ENCODE measurements around the gene CCND1.

CCND1 gene

DNA sequence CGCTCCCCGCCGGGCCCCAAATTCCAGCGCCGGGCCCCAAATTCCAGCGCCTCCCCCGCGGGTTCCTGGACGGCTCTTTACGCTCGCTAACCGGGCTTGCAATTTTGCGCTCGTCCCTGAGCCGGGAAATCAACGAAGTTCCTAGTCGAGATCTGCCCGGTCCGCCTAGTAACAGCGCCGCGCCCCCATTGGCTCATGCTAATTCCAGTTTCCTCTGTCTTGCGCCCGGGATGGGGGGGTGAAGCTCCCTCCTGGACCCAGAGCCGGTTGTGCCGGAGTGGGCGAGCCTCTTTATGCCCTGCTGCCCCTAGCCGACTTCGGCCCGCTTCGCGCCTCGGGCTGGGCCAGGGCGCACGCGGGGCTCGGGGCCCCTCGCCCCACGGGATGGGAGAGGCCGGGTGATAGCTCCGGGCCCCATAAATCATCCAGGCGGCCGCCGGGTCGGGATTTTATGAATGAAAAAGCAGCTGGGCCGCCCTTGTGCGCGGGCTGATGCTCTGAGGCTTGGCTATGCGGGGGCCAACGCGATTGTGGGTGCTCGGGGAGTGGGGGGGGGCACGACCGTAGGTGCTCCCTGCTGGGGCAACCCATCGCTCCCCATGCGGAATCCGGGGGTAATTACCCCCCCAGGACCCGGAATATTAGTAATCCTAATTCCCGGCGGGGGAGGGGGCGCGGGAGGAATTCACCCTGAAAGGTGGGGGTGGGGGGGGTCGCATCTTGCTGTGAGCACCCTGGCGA is 1.8 kb upstream of the CCND1 start:
- H3K27me3 Mint-ChIP-seq: peaks cover 76% of the 10 kb centered on the region
- H3K27ac Mint-ChIP-seq (ENCODE audit: low read depth): no peak overlapping the region
- DNase-seq (ENCODE audit: low spot score in 2 of 2) (no peak), ATAC-seq (replicated peaks; ENCODE audit: extremely low read depth, poor library complexity, severe bottlenecking) (no peak)
- no peak overlapping the region for H3K4me3 Mint-ChIP-seq
- H3K9me3 Mint-ChIP-seq: no peaks in the 10 kb centered on the region
- peaks cover 20% of the 10 kb centered on the region for H3K4me1 Mint-ChIP-seq
- peaks cover 6% of the 10 kb centered on the region for H3K36me3 Mint-ChIP-seq (ENCODE audit: insufficient read depth)

DNA sequence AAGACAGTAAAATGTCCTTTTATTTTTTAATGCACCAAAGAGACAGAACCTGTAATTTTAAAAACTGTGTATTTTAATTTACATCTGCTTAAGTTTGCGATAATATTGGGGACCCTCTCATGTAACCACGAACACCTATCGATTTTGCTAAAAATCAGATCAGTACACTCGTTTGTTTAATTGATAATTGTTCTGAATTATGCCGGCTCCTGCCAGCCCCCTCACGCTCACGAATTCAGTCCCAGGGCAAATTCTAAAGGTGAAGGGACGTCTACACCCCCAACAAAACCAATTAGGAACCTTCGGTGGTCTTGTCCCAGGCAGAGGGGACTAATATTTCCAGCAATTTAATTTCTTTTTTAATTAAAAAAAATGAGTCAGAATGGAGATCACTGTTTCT is 1.1 kb upstream of the CCND1 start:
- Mint-ChIP-seq H3K27ac (ENCODE audit: low read depth) (no peak overlapping the region), H3K27me3 (peaks cover 69% of the 10 kb centered on the region), H3K4me3 (peak overlapping the region; percentile 86), H3K9me3 (no peaks in the 10 kb centered on the region), H3K4me1 (peaks cover 20% of the 10 kb centered on the region), H3K36me3 (ENCODE audit: insufficient read depth) (peaks cover 7% of the 10 kb centered on the region)
- ATAC-seq (replicated peaks; ENCODE audit: extremely low read depth, poor library complexity, severe bottlenecking) (no peak), DNase-seq (ENCODE audit: low spot score in 2 of 2) (no peak)

DNA sequence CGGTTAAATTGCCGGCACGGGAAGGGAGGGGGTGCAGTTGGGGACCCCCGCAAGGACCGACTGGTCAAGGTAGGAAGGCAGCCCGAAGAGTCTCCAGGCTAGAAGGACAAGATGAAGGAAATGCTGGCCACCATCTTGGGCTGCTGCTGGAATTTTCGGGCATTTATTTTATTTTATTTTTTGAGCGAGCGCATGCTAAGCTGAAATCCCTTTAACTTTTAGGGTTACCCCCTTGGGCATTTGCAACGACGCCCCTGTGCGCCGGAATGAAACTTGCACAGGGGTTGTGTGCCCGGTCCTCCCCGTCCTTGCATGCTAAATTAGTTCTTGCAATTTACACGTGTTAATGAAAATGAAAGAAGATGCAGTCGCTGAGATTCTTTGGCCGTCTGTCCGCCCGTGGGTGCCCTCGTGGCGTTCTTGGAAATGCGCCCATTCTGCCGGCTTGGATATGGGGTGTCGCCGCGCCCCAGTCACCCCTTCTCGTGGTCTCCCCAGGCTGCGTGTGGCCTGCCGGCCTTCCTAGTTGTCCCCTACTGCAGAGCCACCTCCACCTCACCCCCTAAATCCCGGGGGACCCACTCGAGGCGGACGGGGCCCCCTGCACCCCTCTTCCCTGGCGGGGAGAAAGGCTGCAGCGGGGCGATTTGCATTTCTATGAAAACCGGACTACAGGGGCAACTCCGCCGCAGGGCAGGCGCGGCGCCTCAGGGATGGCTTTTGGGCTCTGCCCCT is 529 bp upstream of the CCND1 start:
- H3K4me1 Mint-ChIP-seq: peaks cover 20% of the 10 kb centered on the region
- H3K27ac Mint-ChIP-seq (ENCODE audit: low read depth): peak overlapping the region; percentile 90
- DNase-seq (ENCODE audit: low spot score in 2 of 2) (no peak), ATAC-seq (replicated peaks; ENCODE audit: extremely low read depth, poor library complexity, severe bottlenecking) (no peak)
- H3K36me3 Mint-ChIP-seq (ENCODE audit: insufficient read depth): peaks cover 7% of the 10 kb centered on the region
- H3K27me3 Mint-ChIP-seq: peaks cover 63% of the 10 kb centered on the region
- H3K4me3 Mint-ChIP-seq: peak overlapping the region; percentile 86
- no peaks in the 10 kb centered on the region for H3K9me3 Mint-ChIP-seq

DNA sequence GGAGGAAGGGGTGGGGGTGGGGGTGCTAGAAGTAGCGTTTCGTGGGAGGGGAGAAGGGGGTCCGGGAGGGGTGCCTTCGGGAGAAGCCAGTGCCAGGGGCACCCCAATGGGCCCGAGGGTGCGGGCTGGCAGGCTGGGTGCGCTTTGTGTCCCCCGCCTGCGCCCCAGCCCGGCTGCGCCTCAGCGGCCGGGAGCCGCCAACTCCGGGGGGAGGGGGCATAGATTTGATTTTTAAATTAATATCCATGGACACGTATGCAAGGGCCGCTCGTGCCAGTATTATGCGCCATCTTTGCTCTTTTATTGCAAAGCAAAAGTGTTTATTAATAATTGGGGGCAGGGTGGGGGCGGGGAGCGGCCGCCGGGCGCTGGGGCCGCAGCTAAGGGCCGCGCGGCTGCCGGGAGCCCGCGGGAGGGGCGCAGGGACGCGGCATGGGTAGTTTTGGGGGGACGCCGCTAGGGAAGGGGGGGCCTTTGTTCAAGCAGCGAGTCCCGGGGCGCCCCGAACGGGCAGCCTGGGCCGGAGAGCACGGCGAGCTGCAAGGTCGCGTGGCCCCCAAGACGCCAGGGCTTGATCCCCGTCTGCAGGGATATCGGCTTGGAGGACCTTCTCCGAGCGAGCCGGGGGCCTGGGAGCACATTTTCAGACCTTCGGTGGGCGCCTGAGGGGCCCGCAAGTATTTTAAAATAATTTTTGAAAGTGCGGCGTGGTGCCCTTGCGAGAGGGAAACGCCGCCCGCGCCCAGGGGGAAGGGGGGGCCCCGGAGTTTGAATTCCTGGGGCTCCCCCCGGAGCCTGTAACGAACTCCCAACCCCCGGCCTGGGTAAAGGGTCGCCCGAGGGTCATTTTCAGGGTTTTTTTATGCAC is 959 bp downstream of the CCND1 start:
- ATAC-seq (replicated peaks; ENCODE audit: extremely low read depth, poor library complexity, severe bottlenecking): no peak
- H3K4me1 Mint-ChIP-seq: peaks cover 20% of the 10 kb centered on the region
- peak overlapping the region; percentile 86 for H3K4me3 Mint-ChIP-seq
- H3K36me3 Mint-ChIP-seq (ENCODE audit: insufficient read depth): peaks cover 7% of the 10 kb centered on the region
- H3K9me3 Mint-ChIP-seq: no peaks in the 10 kb centered on the region
- H3K27me3 Mint-ChIP-seq: peaks cover 48% of the 10 kb centered on the region
- no peak for DNase-seq (ENCODE audit: low spot score in 2 of 2)
- peak overlapping the region; percentile 90 for H3K27ac Mint-ChIP-seq (ENCODE audit: low read depth)

DNA sequence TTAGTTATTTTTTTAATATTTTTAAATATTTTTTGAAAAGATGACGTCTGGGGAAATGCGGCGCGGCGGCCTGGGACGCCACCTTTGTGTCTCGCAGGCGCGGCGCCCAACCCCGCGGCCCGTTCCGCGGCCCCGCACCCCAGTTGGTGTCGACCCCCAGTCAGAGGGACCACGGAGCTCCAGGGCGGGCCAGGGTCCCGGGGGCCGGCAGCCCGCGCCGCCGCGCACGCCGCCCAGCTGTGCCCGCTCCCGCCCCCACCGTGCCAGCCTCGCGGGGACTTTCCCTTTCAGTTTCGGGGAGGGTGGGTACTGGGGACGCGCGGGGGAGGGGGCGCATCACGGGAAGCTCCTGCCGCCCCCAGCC is 1.6 kb downstream of the CCND1 start:
- Mint-ChIP-seq H3K9me3 (no peaks in the 10 kb centered on the region), H3K4me1 (peaks cover 20% of the 10 kb centered on the region), H3K4me3 (peak overlapping the region; percentile 86), H3K27ac (ENCODE audit: low read depth) (no peak overlapping the region), H3K27me3 (peaks cover 42% of the 10 kb centered on the region), H3K36me3 (ENCODE audit: insufficient read depth) (peaks cover 7% of the 10 kb centered on the region)
- ATAC-seq (replicated peaks; ENCODE audit: extremely low read depth, poor library complexity, severe bottlenecking): peak; percentile 69
- DNase-seq (ENCODE audit: low spot score in 2 of 2): no peak

DNA sequence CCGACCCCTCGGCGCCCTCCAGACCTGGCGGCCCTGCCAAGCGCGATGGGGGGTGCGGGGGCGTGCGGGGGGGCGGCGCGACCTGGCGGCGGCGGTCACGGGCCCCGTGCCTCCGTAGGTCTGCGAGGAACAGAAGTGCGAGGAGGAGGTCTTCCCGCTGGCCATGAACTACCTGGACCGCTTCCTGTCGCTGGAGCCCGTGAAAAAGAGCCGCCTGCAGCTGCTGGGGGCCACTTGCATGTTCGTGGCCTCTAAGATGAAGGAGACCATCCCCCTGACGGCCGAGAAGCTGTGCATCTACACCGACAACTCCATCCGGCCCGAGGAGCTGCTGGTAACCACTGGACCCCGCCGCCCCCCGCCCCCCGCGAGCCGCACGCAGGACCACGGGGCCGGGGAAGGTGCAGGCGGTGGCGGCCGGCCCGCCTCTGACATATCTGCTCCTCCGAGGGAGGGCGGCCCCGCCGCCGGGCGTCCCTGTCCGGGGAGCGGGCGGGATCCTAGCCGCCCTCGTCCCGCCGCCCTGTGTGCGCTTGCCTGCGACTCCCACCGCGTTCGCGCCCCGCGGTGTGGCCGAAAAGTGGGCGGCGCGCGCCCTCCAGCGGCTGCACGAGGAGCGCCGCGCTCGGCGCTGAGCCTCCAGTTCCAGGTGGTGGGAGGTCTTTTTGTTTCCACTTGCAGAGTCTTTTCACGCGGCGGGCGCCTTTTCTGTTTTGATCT is 2.1 kb downstream of the CCND1 start:
- peak overlapping the region; percentile 86 for H3K4me3 Mint-ChIP-seq
- peaks cover 7% of the 10 kb centered on the region for H3K36me3 Mint-ChIP-seq (ENCODE audit: insufficient read depth)
- ATAC-seq (replicated peaks; ENCODE audit: extremely low read depth, poor library complexity, severe bottlenecking): peak; percentile 82
- H3K4me1 Mint-ChIP-seq: peaks cover 20% of the 10 kb centered on the region
- DNase-seq (ENCODE audit: low spot score in 2 of 2): peak; percentile 68 to 69
- H3K9me3 Mint-ChIP-seq: no peaks in the 10 kb centered on the region
- peaks cover 37% of the 10 kb centered on the region for H3K27me3 Mint-ChIP-seq
- H3K27ac Mint-ChIP-seq (ENCODE audit: low read depth): no peak overlapping the region

DNA sequence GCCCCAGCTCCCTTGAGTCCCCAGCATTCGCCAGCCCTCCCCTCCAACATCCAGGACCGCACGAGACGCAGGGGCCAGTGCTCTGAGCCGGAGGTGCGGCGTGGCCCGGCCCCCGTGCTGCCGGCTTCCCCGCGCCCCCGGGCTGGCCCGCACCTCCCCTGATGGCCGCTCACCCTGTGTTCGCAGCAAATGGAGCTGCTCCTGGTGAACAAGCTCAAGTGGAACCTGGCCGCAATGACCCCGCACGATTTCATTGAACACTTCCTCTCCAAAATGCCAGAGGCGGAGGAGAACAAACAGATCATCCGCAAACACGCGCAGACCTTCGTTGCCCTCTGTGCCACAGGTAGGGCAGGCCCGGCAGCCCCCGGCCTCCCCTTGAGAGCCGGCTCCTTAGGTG is 2.7 kb downstream of the CCND1 start:
- peaks cover 31% of the 10 kb centered on the region for H3K27me3 Mint-ChIP-seq
- peaks cover 15% of the 10 kb centered on the region for H3K4me1 Mint-ChIP-seq
- H3K27ac Mint-ChIP-seq (ENCODE audit: low read depth): no peak overlapping the region
- H3K9me3 Mint-ChIP-seq: no peaks in the 10 kb centered on the region
- DNase-seq (ENCODE audit: low spot score in 2 of 2) (no peak), ATAC-seq (replicated peaks; ENCODE audit: extremely low read depth, poor library complexity, severe bottlenecking) (no peak)
- peaks cover 7% of the 10 kb centered on the region for H3K36me3 Mint-ChIP-seq (ENCODE audit: insufficient read depth)
- peak overlapping the region; percentile 86 for H3K4me3 Mint-ChIP-seq

DNA sequence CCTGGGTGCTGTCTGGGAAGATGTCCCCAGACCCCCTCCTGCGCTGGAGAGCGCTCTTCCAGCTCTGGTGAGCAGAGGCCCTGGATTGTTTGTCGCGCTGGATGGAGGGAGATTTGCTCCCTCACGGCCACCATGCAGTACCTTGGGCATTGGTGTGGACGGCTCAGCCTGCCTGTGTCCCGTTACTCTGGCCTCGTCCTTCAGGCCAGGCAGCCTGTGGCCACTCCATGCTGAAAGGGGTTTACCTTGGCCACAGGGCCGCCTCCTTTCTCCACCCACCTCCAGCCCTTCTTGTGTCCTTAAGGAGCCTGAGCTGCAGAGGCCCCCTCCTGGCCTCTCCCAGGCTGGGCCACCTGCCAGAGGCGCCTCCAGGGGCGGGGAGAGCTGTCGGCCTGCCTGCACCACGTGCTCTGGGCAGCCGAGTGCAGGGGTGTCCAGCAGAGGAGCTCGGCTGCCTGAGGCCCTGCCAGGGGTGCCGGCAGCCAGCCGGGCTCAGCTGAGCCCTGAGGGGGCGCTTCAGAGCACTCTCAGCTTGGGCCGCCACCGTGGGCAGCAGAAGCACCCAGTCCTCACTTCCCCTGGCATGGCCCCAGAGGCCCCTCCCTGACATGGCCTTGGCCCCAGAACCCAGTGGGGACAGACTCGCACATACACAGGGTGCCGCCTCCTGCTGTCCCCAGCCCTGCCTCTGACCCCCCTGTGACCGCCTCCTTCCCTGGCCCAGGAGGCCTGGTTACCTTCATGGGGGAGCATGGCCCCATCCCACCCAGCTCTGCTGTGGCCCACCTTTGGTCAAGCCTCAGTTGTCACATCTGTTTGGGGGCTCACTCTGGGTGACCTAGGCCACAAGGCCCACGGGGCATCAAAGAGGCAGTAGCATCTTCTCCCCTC is 3.4 kb downstream of the CCND1 start:
- Mint-ChIP-seq H3K4me1 (peaks cover 15% of the 10 kb centered on the region), H3K4me3 (peak overlapping the region; percentile 86), H3K9me3 (no peaks in the 10 kb centered on the region), H3K27me3 (peaks cover 24% of the 10 kb centered on the region), H3K36me3 (ENCODE audit: insufficient read depth) (peaks cover 7% of the 10 kb centered on the region), H3K27ac (ENCODE audit: low read depth) (no peak overlapping the region)
- no peak for ATAC-seq (replicated peaks; ENCODE audit: extremely low read depth, poor library complexity, severe bottlenecking)
- DNase-seq (ENCODE audit: low spot score in 2 of 2): no peak

DNA sequence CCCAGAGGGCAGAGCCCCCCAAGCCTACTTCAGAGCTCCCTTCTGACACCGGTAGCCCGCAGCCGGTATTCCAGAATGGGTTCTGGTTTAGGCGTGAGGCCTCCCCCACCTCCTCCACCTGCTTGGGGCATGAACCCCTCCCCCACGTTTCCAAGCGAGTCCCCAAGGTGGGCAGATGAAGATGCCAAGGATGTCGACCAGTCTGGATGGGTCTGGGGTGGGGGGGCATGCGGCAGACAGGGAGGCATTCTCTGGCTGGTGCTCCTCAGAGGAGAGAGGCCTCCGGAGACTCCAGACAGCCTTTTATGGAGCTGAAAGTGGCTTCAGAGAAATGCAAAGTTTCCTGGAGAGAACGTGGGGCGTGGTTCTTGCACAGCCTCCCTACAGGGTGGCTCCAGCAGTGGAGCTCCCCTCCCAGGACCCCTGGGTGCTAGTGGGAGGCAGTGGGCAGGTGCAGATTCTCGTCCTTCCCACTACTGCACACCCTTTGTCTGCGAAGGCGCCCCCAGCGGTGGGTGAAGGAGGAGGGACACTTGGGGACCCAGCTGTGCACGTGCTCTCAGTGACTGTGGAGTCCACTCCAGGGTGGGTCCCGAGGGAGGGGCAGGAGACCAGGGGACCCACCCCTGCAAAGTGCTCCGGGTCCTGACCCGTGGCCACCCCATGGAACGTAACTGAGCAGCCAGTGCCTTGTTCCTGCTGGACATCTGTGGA is 4.2 kb downstream of the CCND1 start:
- no peak for DNase-seq (ENCODE audit: low spot score in 2 of 2)
- H3K27me3 Mint-ChIP-seq: peaks cover 16% of the 10 kb centered on the region
- H3K4me1 Mint-ChIP-seq: peaks cover 14% of the 10 kb centered on the region
- no peak overlapping the region for H3K27ac Mint-ChIP-seq (ENCODE audit: low read depth)
- ATAC-seq (replicated peaks; ENCODE audit: extremely low read depth, poor library complexity, severe bottlenecking): no peak
- H3K4me3 Mint-ChIP-seq: no peak overlapping the region
- H3K9me3 Mint-ChIP-seq: no peaks in the 10 kb centered on the region
- peaks cover 7% of the 10 kb centered on the region for H3K36me3 Mint-ChIP-seq (ENCODE audit: insufficient read depth)

DNA sequence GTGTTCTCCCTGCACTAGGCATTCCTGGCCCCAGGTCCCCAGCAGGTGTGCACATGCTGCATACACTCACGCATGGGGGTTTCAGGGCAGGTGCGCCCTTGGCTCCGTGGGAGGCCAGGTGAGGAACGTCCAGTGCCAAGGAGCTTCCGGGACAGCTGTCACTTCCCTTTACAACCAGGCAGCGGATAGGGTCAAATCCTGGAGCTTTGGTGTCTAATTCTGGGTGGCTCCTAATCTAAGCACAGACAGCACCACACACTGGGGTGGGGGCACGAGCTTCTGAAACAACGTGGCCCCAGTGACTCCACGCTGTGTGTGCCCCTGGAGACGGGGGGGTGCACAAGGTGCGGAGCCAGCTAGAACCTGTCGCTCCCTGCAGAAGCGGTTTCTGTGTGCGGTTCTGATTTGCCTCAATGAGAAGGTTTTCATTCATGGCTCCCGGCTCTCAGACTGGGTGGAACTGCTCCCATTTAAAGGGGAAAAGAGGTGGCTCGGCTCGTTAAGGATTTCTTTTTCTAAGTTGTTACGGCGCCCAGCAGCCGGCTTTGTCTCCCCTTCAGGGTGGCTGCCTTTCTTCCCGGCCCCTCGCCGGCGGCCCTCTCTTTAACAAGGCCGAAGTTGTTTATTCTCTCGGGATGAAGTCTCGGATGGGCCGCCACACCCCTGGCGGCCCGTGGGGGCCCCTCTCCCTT is 5.0 kb downstream of the CCND1 start:
- H3K4me3 Mint-ChIP-seq: no peak overlapping the region
- ATAC-seq (replicated peaks; ENCODE audit: extremely low read depth, poor library complexity, severe bottlenecking): no peak

More for the DNA sequence above, 5.0 kb downstream of the CCND1 start:
- Mint-ChIP-seq H3K27me3 (peaks cover 8% of the 10 kb centered on the region), H3K9me3 (no peaks in the 10 kb centered on the region), H3K4me1 (peaks cover 5% of the 10 kb centered on the region), H3K36me3 (ENCODE audit: insufficient read depth) (peaks cover 5% of the 10 kb centered on the region), H3K27ac (ENCODE audit: low read depth) (no peak overlapping the region)
- DNase-seq (ENCODE audit: low spot score in 2 of 2): no peak
